IMR-90 (cell line): ENCODE measurements around the gene TSC1. TPM values are rescaled to one million over a fixed set of nuclear protein-coding genes. Genes with fewer than 3 reads are reported as not detected.

Experiments used
- ATAC-seq: fragments of 200-7000 bp; cut with Tn5 transposase; 2 replicates; pipeline ENCODE4 v1.9.1; 2020; ENCODE audit warnings: low read depth, mild to moderate bottlenecking, moderate library complexity
- BruUV-seq: library from RNA; stranded (reverse); fragments of 400-500 nt; replicated peaks from 2 replicates; lab custom pipeline; 2021; lab: Mats Ljungman, UMichigan
- CTCF ChIA-PET: fragments of 300-600 bp; formaldehyde crosslinking; extraction: SDS; loops from one replicate; lab custom pipeline; 2021; ENCODE audit warnings: antibody characterized with exemption; lab: Yijun Ruan, JAX
- POLR2A ChIA-PET: fragments of 300-600 bp; sonication (Branson Sonifier 250); formaldehyde crosslinking; loops from one replicate; lab custom pipeline; 2022; ENCODE audit warnings: antibody characterized with exemption; ENCODE audit not compliant: unreplicated experiment; lab: Charles Lee
- DNase-seq: peaks from one replicate; pipeline ENCODE4 v3.0.0; 2013
- H2AFZ ChIP-seq: replicated peaks from 2 replicates; pipeline ENCODE3; 2013; ENCODE audit warnings: low read length, mild to moderate bottlenecking; ENCODE audit not compliant: poor library complexity
- H2AK5ac ChIP-seq: 2 replicates; pipeline ENCODE4 v1.6.1; 2013; ENCODE audit warnings: low read depth, low read length, inconsistent platforms
- H2AK9ac ChIP-seq: replicated peaks from 2 replicates; pipeline ENCODE3; 2013; ENCODE audit warnings: mild to moderate bottlenecking, low read depth, low read length, moderate library complexity; ENCODE audit not compliant: poor library complexity
- H2BK120ac ChIP-seq: 2 replicates; pipeline ENCODE4 v1.6.1; 2013; ENCODE audit warnings: low read depth, low read length, inconsistent platforms
- H2BK15ac ChIP-seq: 3 replicates; pipeline ENCODE4 v1.6.1; 2013; ENCODE audit warnings: low read depth, low read length, inconsistent platforms
- H2BK20ac ChIP-seq: 2 replicates; pipeline ENCODE4 v1.6.1; 2013; ENCODE audit warnings: low read depth, mild to moderate bottlenecking, inconsistent platforms, low read length, moderate library complexity
- H2BK5ac ChIP-seq: 2 replicates; pipeline ENCODE4 v1.6.1; 2013; ENCODE audit warnings: mild to moderate bottlenecking, low read depth, low read length, inconsistent platforms; ENCODE audit not compliant: poor library complexity, severe bottlenecking
- H3K14ac ChIP-seq: replicated peaks from 2 replicates; pipeline ENCODE4 v1.6.1; 2013; ENCODE audit warnings: low read depth, low read length, inconsistent platforms
- H3K18ac ChIP-seq: 2 replicates; pipeline ENCODE4 v1.6.1; 2013; ENCODE audit warnings: low read depth, low read length, control low read depth
- H3K23ac ChIP-seq: 2 replicates; pipeline ENCODE4 v1.6.1; 2013; ENCODE audit warnings: low read depth, low read length, inconsistent platforms
- H3K27ac ChIP-seq: 2 replicates; pipeline ENCODE4 v1.5.1; 2013; ENCODE audit warnings: mild to moderate bottlenecking, control low read depth, low read length; ENCODE audit not compliant: insufficient read depth
- H3K27me3 ChIP-seq: 2 replicates; pipeline ENCODE4 v1.6.1; 2013; ENCODE audit warnings: low read length; ENCODE audit not compliant: control insufficient read depth, insufficient read depth
- H3K36me3 ChIP-seq: 2 replicates; pipeline ENCODE4 v1.6.1; 2013; ENCODE audit warnings: low read length, mixed read lengths; ENCODE audit not compliant: control insufficient read depth, insufficient read depth
- H3K4ac ChIP-seq: 2 replicates; pipeline ENCODE4 v1.6.1; 2013; ENCODE audit warnings: low read depth, low read length, inconsistent platforms
- H3K4me1 ChIP-seq: 2 replicates; pipeline ENCODE4 v1.6.1; 2013; ENCODE audit warnings: low read length, mixed read lengths; ENCODE audit not compliant: control insufficient read depth, insufficient read depth
- H3K4me2 ChIP-seq: 2 replicates; pipeline ENCODE4 v1.6.1; 2013; ENCODE audit warnings: low read depth, mild to moderate bottlenecking, control low read depth, low read length, moderate library complexity
- H3K4me3 ChIP-seq: 2 replicates; pipeline ENCODE4 v1.5.1; 2013; ENCODE audit warnings: low read depth, mild to moderate bottlenecking, control low read depth, low read length, moderate library complexity; ENCODE audit not compliant: insufficient read depth
- H3K56ac ChIP-seq: 2 replicates; pipeline ENCODE4 v1.6.1; 2013; ENCODE audit warnings: low read length, inconsistent platforms; ENCODE audit not compliant: insufficient read depth; ENCODE audit errors: extremely low read depth
- H3K79me1 ChIP-seq, 2 experiments: 2 replicates each; pipeline ENCODE4 v1.6.1; 2013; ENCODE audit warnings: low read length in 2 of 2, inconsistent platforms in 1 of 2, low read depth in 1 of 2
- H3K9ac ChIP-seq: 2 replicates; pipeline ENCODE4 v1.6.1; 2013; ENCODE audit warnings: low read depth, low read length, control low read depth
- H3K9me1 ChIP-seq: 2 replicates; pipeline ENCODE4 v1.6.1; 2013; ENCODE audit warnings: low read length, inconsistent platforms; ENCODE audit not compliant: insufficient read depth
- H3K9me3 ChIP-seq: 2 replicates; pipeline ENCODE4 v1.6.1; 2013; ENCODE audit warnings: low read length; ENCODE audit not compliant: control insufficient read depth, insufficient read depth
- H4K20me1 ChIP-seq: 2 replicates; pipeline ENCODE4 v1.6.1; 2013; ENCODE audit warnings: low read length, inconsistent platforms; ENCODE audit not compliant: insufficient read depth
- H4K5ac ChIP-seq: 2 replicates; pipeline ENCODE4 v1.6.1; 2013; ENCODE audit warnings: mild to moderate bottlenecking, low read depth, low read length, control low read depth
- H4K8ac ChIP-seq, 2 experiments: 2 replicates each; pipeline ENCODE4 v1.6.1; 2013; ENCODE audit warnings: low read depth in 2 of 2, low read length in 2 of 2, control low read depth in 1 of 2, inconsistent platforms in 1 of 2
- H4K91ac ChIP-seq: 2 replicates; pipeline ENCODE4 v1.6.1; 2013; ENCODE audit warnings: low read depth, low read length, inconsistent platforms; ENCODE audit not compliant: insufficient read depth
- CEBPB ChIP-seq: IDR thresholded peaks from 2 replicates; pipeline ENCODE4 v1.6.1; 2012; ENCODE audit warnings: low read depth, low read length, improper control_type of control experiment
- RAD21 ChIP-seq: IDR thresholded peaks from 2 replicates; pipeline ENCODE4 v1.6.1; 2012; ENCODE audit warnings: low read length, improper control_type of control experiment
- SMC3 ChIP-seq: fragments of 150-350 bp; IDR thresholded peaks from 2 replicates; pipeline ENCODE4 v1.6.1; 2016; ENCODE audit warnings: low read depth, mild to moderate bottlenecking, antibody characterized with exemption, low read length, moderate library complexity
- WGBS, 2 experiments: methylation state at CpG; one replicate each; pipeline versions ENCODE4 v1.1.5 to v1.1.7; 2013; ENCODE audit warnings: missing lambda C conversion rate in 2 of 2; ENCODE audit not compliant: insufficient read length in 1 of 2; ENCODE audit errors: extremely low coverage in 2 of 2; 5-methylcytosine and 5-hydroxymethylcytosine counted together
- dilution Hi-C: fragments of 300-500 bp; cut with HindIII; formaldehyde crosslinking; loops from one replicate; pipeline ENCODE4 v1.14.3; 2018; ENCODE audit warnings: low sequenced_read_pairs; ENCODE audit not compliant: unreplicated experiment
- in situ Hi-C: fragments of 300-500 bp; cut with MboI; formaldehyde crosslinking; loops from 3 replicates; pipeline ENCODE4 v1.14.3; 2019; ENCODE audit warnings: low sequenced_read_pairs, inconsistent platforms, mixed read lengths
- intact Hi-C: fragments of 100-400 bp; cut with micrococcal nuclease; formaldehyde crosslinking; loops from 2 replicates; pipeline ENCODE4 v1.10.0; 2022
- polyA plus RNA-seq, 3 experiments: library from polyadenylated mRNA; depleted of rRNA; stranded (reverse); fragments of >200 nt; gene quantifications; 2 replicates each; pipeline ENCODE4 v1.2.3, GENCODE V29; 2012; ENCODE audit warnings: low replicate concordance in 1 of 3
- total RNA-seq: library from RNA; depleted of rRNA; stranded (reverse); fragments of >200 nt; gene quantifications from 2 replicates; pipeline ENCODE4 v1.2.3, GENCODE V29; 2012

Gene TSC1
- total and polyA plus RNA-seq, 2 of the 4 experiments (the other 2 are of a cell fraction) = 25.7 to 56.3 TPM

- intact Hi-C loops (no loop called here), dilution Hi-C loops (no loop called here), in situ Hi-C loops (no loop called here)
- Histone ChIP-seq H4K91ac (no peak overlapping the region), H3K4me1 (no peaks in the 10 kb centered on the region), H2BK20ac (no peak overlapping the region), H2BK5ac (no peak overlapping the region), H3K56ac (no peak overlapping the region), H3K4ac (no peak overlapping the region), H2BK120ac (no peak overlapping the region), H3K4me3 (no peak overlapping the region), H3K4me2 (no peak overlapping the region), H3K9me1 (no peaks in the 10 kb centered on the region; the same call in 1 of the 2 replicates), H4K5ac (no peak overlapping the region), H4K8ac (no peak overlapping the region), H3K23ac (no peak overlapping the region), H2BK15ac (no peak overlapping the region), H3K27me3 (no peaks in the 10 kb centered on the region), H2AK5ac (no peak overlapping the region), H3K9me3 (no peaks in the 10 kb centered on the region), H3K9ac (no peak overlapping the region), H2AK9ac (no peak overlapping the region), H4K20me1 (no peaks in the 10 kb centered on the region), H3K27ac (no peak overlapping the region), H3K18ac (no peak overlapping the region), H3K79me1 (peaks cover 0 to 2% of the 10 kb centered on the region in 2 experiments; a peak in 1 of 4 replicates), H2AFZ (no peak overlapping the region), H3K14ac (no peak overlapping the region), H3K36me3 (peaks cover 43% of the 10 kb centered on the region)
- TF ChIP-seq CEBPB (no peak), SMC3 (no peak), RAD21 (no peak)
- DNase-seq (no peak), ATAC-seq (no peak)
- no TSS peak for BruUV-seq
- 95% methylated on average over 7 of the region's 7 CpGs; no CpG with 5 or more reads in 1 of the 2 experiments for WGBS, 2 experiments
- ChIA-PET POLR2A (interaction anchor here (1.1 kb wide), 1 partner anchor 25 kb away, joined by 8 read pairs; the partner anchor contains the start of gene TSC1), CTCF (no interaction called here)
Observed at GRCh38 chr9:132919614-132920268, 24.7 kb downstream of the TSC1 start.
